Mesenchymal stem cell (in vitro differentiated cells and primary cell): Measurements from ENCODE around the gene UBASH3B.

Experiments used
- DNase-seq: peaks from one replicate; pipeline ENCODE4 v3.0.0-alpha.2; 2013
- H2AFZ ChIP-seq: one replicate; pipeline ENCODE4 v1.6.1; 2013; ENCODE audit warnings: low read depth, mild to moderate bottlenecking, control low read depth, inconsistent platforms, low read length, moderate library complexity
- H2AK5ac ChIP-seq: 2 replicates; pipeline ENCODE4 v1.6.1; 2013; ENCODE audit warnings: low read length, moderate library complexity, mild to moderate bottlenecking, inconsistent platforms; ENCODE audit not compliant: severe bottlenecking
- H2BK120ac ChIP-seq: one replicate; pipeline ENCODE4 v1.6.1; 2013; ENCODE audit warnings: low read depth, mild to moderate bottlenecking, inconsistent platforms, low read length, moderate library complexity
- H2BK12ac ChIP-seq, 2 experiments: one replicate each; pipeline ENCODE4 v1.6.1; 2013; ENCODE audit warnings: inconsistent platforms in 2 of 2, low read length in 2 of 2, mild to moderate bottlenecking in 2 of 2, moderate library complexity in 2 of 2, control low read depth in 1 of 2
- H2BK15ac ChIP-seq: one replicate; pipeline ENCODE4 v1.6.1; 2013; ENCODE audit warnings: mild to moderate bottlenecking, low read depth, inconsistent platforms; ENCODE audit not compliant: poor library complexity, severe bottlenecking
- H2BK5ac ChIP-seq: 2 replicates; pipeline ENCODE4 v1.6.1; 2013; ENCODE audit warnings: low read depth, mild to moderate bottlenecking, low read length, control low read depth, inconsistent platforms; ENCODE audit not compliant: poor library complexity, severe bottlenecking
- H3K14ac ChIP-seq, 2 experiments: one replicate each; pipeline ENCODE4 v1.6.1; 2013; ENCODE audit warnings: inconsistent platforms in 2 of 2, low read length in 2 of 2, control low read depth in 1 of 2, mild to moderate bottlenecking in 1 of 2, moderate library complexity in 1 of 2
- H3K18ac ChIP-seq, 2 experiments: one replicate each; pipeline ENCODE4 v1.6.1; 2013; ENCODE audit warnings: inconsistent platforms in 2 of 2, low read length in 2 of 2, control low read depth in 1 of 2, low read depth in 1 of 2, mild to moderate bottlenecking in 1 of 2
- H3K23ac ChIP-seq, 2 experiments: one replicate each; pipeline ENCODE4 v1.6.1; 2013; ENCODE audit warnings: inconsistent platforms in 2 of 2, low read length in 2 of 2, mild to moderate bottlenecking in 2 of 2, moderate library complexity in 2 of 2, control low read depth in 1 of 2
- H3K27ac ChIP-seq: 2 replicates; pipeline ENCODE4 v1.5.1; 2013; ENCODE audit warnings: mild to moderate bottlenecking, moderate library complexity, low read length, control low read depth, inconsistent platforms; ENCODE audit not compliant: poor library complexity, severe bottlenecking
- H3K27me3 ChIP-seq, 2 experiments: 2 replicates each; pipeline versions ENCODE4 v1.6.1 to v1.7.0; 2013; ENCODE audit warnings: low read length in 2 of 2, mild to moderate bottlenecking in 2 of 2, moderate library complexity in 2 of 2, control low read depth in 1 of 2, inconsistent platforms in 1 of 2; ENCODE audit not compliant: control insufficient read depth in 1 of 2, insufficient read depth in 1 of 2
- H3K36me3 ChIP-seq, 2 experiments: 2 replicates each; pipeline versions ENCODE4 v1.6.1 to v1.7.0; 2013; ENCODE audit warnings: low read length in 2 of 2, control low read depth in 1 of 2, inconsistent platforms in 1 of 2, low read depth in 1 of 2, mild to moderate bottlenecking in 1 of 2; ENCODE audit not compliant: insufficient read depth in 2 of 2, control insufficient read depth in 1 of 2
- H3K4ac ChIP-seq, 2 experiments: one replicate each; pipeline ENCODE4 v1.6.1; 2013; ENCODE audit warnings: inconsistent platforms in 2 of 2, low read length in 2 of 2, mild to moderate bottlenecking in 2 of 2, moderate library complexity in 2 of 2, control low read depth in 1 of 2, low read depth in 1 of 2
- H3K4me1 ChIP-seq: 2 replicates; pipeline ENCODE4 v1.6.1; 2013; ENCODE audit warnings: low read depth, low read length, control low read depth; ENCODE audit not compliant: control insufficient read depth, insufficient read depth
- H3K4me2 ChIP-seq: 2 replicates; pipeline ENCODE4 v1.6.1; 2013; ENCODE audit warnings: low read length, mild to moderate bottlenecking, inconsistent platforms; ENCODE audit not compliant: poor library complexity, severe bottlenecking
- H3K4me3 ChIP-seq, 2 experiments: 2 replicates each; pipeline versions ENCODE4 v1.5.1 to v1.7.0; 2013; ENCODE audit warnings: low read length in 2 of 2, mild to moderate bottlenecking in 2 of 2, control low read depth in 1 of 2, low read depth in 1 of 2; ENCODE audit not compliant: insufficient read depth in 1 of 2
- H3K79me1 ChIP-seq: replicated peaks from 2 replicates; pipeline ENCODE4 v1.6.1; 2013; ENCODE audit warnings: mild to moderate bottlenecking, control low read depth, low read length, inconsistent platforms; ENCODE audit not compliant: poor library complexity, severe bottlenecking
- H3K9ac ChIP-seq: 2 replicates; pipeline ENCODE4 v1.7.0; 2013; ENCODE audit warnings: mild to moderate bottlenecking, low read length, moderate library complexity
- H3K9me3 ChIP-seq: 2 replicates; pipeline ENCODE4 v1.7.0; 2013; ENCODE audit warnings: mild to moderate bottlenecking, low read length; ENCODE audit not compliant: control insufficient read depth
- H4K8ac ChIP-seq: one replicate; pipeline ENCODE4 v1.6.1; 2013; ENCODE audit warnings: inconsistent platforms, mild to moderate bottlenecking, low read length, moderate library complexity
- H4K91ac ChIP-seq: one replicate; pipeline ENCODE4 v1.6.1; 2013; ENCODE audit warnings: mild to moderate bottlenecking, low read length, inconsistent platforms
- WGBS: methylation state at CpG from one replicate; pipeline ENCODE4 v1.1.7; 2013; ENCODE audit warnings: mixed read lengths; 5-methylcytosine and 5-hydroxymethylcytosine counted together

Gene UBASH3B

DNA sequence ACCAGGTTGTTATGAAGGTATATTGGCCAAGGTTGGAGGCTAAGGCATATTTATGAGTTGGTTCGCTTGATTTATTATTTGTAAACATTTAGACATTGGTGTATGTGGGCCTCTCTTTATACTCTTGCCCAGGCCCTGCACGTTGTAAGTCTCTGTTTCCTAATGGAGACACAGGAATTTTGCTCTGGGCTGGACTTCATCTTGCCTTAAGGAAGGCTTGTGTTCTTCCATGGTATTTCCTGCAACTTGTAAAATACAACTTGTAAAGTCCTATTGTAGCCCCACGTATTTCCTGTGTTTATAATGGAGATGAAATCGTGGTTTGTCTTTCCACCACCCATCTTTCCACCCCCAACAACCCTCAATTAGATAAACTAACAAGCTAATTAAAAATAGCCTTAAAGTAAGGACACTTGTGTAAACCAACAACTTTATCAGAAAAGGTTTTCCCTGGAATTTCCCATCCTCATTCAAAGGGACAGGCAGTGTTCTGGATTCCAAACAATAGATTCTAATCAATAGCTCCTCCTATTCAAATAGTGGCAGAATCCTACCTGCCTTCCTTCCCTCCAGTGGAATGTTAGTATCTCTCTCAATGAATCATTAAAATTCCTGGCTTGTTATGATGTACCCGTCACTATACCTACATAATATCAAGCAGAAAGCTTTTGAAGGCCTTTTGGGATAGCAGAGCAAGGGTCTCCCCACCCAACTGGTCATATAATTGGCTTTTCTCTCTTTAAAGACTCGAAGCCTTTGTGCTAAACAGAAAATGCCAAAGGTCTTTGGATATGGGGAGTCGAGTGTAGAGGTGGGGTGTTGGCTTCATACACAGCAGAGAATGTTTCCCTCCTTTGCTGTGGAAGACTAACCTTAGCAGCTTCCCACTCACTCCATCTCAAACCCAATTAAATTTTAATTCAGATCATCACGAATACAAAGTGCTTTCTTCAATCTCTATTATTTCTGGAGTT lies 77.1 kb downstream of the UBASH3B start:
- 41% methylated on average over 7 of the region's 8 CpGs for WGBS
- H3K4me1 ChIP-seq = peaks cover 4% of the 10 kb centered on the region

DNA sequence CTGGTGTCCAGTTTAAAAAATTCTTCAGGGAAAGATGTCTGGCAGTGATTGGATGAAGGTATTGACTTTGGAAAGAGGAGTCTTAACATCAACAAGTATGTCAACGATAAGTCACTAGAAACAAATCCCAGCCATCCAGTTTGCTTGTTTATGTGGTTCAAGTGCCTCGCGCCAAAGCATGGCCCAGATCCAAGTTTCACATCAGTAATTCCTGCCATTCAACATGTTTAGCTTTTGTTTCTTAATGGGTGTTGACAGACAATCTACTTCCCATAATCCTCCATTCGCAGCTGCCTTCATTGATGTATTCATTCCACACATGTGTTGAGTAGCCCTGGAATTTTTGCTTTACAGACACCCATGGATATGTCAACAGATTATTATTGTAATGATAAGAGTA lies 77.8 kb downstream of the UBASH3B start:
- peak; percentile 85 for DNase-seq
- no peak overlapping the region for H2BK15ac ChIP-seq
- H3K18ac ChIP-seq = no peak overlapping the region
- no peak overlapping the region for H3K27ac ChIP-seq
- 2% methylated on average over 4 of the region's 4 CpGs for WGBS
- H3K27me3 ChIP-seq = no peaks in the 10 kb centered on the region
- H2BK120ac ChIP-seq = no peak overlapping the region
- H3K4me3 ChIP-seq = no peak overlapping the region
- H3K9me3 ChIP-seq = no peaks in the 10 kb centered on the region
- H2AK5ac ChIP-seq = no peak overlapping the region
- no peaks in the 10 kb centered on the region for H3K36me3 ChIP-seq
- H3K4me2 ChIP-seq = no peak overlapping the region
- no peak overlapping the region for H2AFZ ChIP-seq
- no peak overlapping the region for H4K91ac ChIP-seq
- no peak overlapping the region for H3K23ac ChIP-seq
- no peak overlapping the region for H3K9ac ChIP-seq
- H2BK12ac ChIP-seq = no peak overlapping the region
- H3K4me1 ChIP-seq = peaks cover 4% of the 10 kb centered on the region
- no peak overlapping the region for H3K4ac ChIP-seq
- H4K8ac ChIP-seq = no peak overlapping the region
- peaks cover 19% of the 10 kb centered on the region for H3K79me1 ChIP-seq
- no peak overlapping the region for H2BK5ac ChIP-seq
- H3K14ac ChIP-seq = no peak overlapping the region

More for the DNA sequence above, 77.1 kb downstream of the UBASH3B start:
- Histone ChIP-seq H3K4me3 (no peak overlapping the region), H3K9me3 (no peaks in the 10 kb centered on the region), H2BK5ac (no peak overlapping the region), H2AFZ (no peak overlapping the region), H2BK12ac (peak overlapping the region; percentile 56 to 83), H4K91ac (peak overlapping the region; percentile 86), H2AK5ac (peak overlapping the region; percentile 72), H2BK120ac (peak overlapping the region; percentile 81), H3K9ac (no peak overlapping the region), H3K18ac (peak overlapping the region; percentile 89), H4K8ac (no peak overlapping the region), H3K36me3 (no peaks in the 10 kb centered on the region), H3K4ac (peak overlapping the region in 1 of 2 experiments; percentile 79), H3K27me3 (no peaks in the 10 kb centered on the region), H3K27ac (peak overlapping the region; percentile 35), H3K4me2 (no peak overlapping the region), H3K79me1 (peaks cover 19% of the 10 kb centered on the region), H3K14ac (no peak overlapping the region), H2BK15ac (no peak overlapping the region), H3K23ac (peak overlapping the region in 1 of 2 experiments; percentile 8)
- peak; percentile 71 for DNase-seq

GRCh38 chr11:122734848-122735496 lies 79.5 kb downstream of the UBASH3B start:
- no peak overlapping the region for H3K4ac ChIP-seq
- H3K27ac ChIP-seq = no peak overlapping the region
- H2BK12ac ChIP-seq = no peak overlapping the region
- H3K9me3 ChIP-seq = no peaks in the 10 kb centered on the region
- no peak overlapping the region for H3K23ac ChIP-seq
- peaks cover 6% of the 10 kb centered on the region for H3K4me1 ChIP-seq
- no peak overlapping the region for H2BK120ac ChIP-seq
- H3K14ac ChIP-seq = no peak overlapping the region
- WGBS = 22% methylated on average over 2 of the region's 3 CpGs
- no peaks in the 10 kb centered on the region for H3K36me3 ChIP-seq
- no peak overlapping the region for H2BK15ac ChIP-seq
- H3K4me2 ChIP-seq = no peak overlapping the region
- H3K9ac ChIP-seq = no peak overlapping the region
- peak; percentile 57 for DNase-seq
- peaks cover 19% of the 10 kb centered on the region for H3K79me1 ChIP-seq
- no peak overlapping the region for H4K91ac ChIP-seq
- H3K4me3 ChIP-seq = no peak overlapping the region
- no peak overlapping the region for H4K8ac ChIP-seq
- H2AFZ ChIP-seq = no peak overlapping the region
- no peaks in the 10 kb centered on the region for H3K27me3 ChIP-seq
- H3K18ac ChIP-seq = no peak overlapping the region
- no peak overlapping the region for H2BK5ac ChIP-seq
- no peak overlapping the region for H2AK5ac ChIP-seq
